DND-41 (cell line): Measurements from ENCODE around the gene FBXO24.

ENCODE experiments used
- CTCF ChIP-seq: IDR thresholded peaks from 2 replicates; pipeline ENCODE4 v1.5.1; 2012; ENCODE audit warnings: borderline replicate concordance, low read length, moderate library complexity, mild to moderate bottlenecking; ENCODE audit not compliant: poor library complexity, severe bottlenecking; ENCODE audit errors: extremely low read depth
- EZH2 ChIP-seq: IDR thresholded peaks from 3 replicates; pipeline ENCODE4 v1.6.1; 2012; ENCODE audit warnings: borderline replicate concordance, low read depth, mild to moderate bottlenecking, moderate library complexity, low read length, inconsistent platforms; ENCODE audit not compliant: severe bottlenecking

- TF ChIP-seq CTCF: no peak
- no peak for TF ChIP-seq EZH2
Observed at GRCh38 chr7:100553032-100553431, 33.1 kb upstream of the FBXO24 start.
